ENCODE data around the gene ZNF747.
"Not testable (repeated sequence)": the region's sequence is repeated elsewhere in the genome, so short reads cannot be mapped to it uniquely, and the experiment has no call there.

Gene ZNF747

DNA sequence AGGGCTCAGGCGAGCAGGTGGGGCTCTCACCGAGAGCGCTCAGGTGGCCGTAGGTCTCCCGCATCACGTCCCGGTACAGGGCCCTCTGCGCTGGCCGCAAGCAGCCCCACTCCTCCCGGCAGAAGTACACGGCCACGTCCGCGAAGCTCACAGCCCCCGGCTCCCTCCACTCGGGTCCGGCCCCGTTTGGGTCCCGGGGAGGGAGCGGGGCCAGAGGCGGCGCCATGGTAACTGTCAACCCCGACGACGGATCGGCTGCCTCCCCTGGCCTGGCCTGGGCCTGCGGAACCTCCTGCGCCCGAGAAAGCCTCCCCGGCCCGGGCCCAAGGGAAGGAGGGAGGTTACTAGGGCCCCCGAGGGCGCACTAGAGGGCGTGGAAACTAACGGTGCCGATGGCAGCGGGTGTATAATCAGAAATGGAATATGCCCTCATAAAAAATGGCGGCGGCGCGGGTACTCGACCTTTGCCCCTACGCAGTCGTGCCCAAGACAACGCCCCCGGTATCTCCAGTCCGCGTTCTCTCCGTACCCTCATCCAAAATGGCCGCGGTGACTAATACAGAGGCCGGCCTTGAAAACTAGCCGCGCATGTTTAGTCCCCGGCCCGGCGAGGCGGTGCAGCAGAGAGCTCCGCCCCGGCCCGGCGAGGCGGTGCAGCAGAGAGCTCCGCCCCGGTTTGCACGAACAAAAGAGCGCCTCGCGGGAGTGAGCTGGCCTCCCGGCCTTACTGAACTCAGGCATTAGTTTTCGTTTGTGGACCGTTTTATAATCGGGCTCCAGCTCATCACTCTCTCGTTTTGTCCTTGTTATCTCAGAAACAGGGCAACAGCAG is 23.5 kb upstream of the ZNF747 start, which contains the start of gene ZNF764:
ZNF764 (minus strand) TSS at position 418 of the 832 bp plus-strand sequence; CDS start at position 226, 192 bp downstream.
- DNase-seq (ENCODE audit: low spot score), result peak; percentile 98

DNA sequence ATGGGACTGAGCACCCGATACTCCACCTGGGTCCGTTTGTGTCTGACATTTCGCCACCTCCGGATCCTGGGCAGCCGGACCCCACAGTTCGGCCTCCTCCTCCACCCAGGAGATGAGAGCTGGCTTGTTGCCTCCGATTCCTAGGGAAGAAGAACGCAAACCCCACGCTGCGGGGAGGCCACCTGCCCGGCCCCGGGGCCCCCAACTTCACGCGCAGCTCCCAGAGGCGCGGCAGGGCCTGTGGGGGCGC is 23.0 kb upstream of the ZNF747 start:
- DNase-seq (ENCODE audit: low spot score), result no peak

- DNase-seq (ENCODE audit: low spot score), result no peak
Observed at GRCh38 chr16:30556125-30556473, 21.4 kb upstream of the ZNF747 start.

GRCh38 chr16:30555315-30556124 is 20.9 kb upstream of the ZNF747 start:
- DNase-seq (ENCODE audit: low spot score), result no peak

DNA sequence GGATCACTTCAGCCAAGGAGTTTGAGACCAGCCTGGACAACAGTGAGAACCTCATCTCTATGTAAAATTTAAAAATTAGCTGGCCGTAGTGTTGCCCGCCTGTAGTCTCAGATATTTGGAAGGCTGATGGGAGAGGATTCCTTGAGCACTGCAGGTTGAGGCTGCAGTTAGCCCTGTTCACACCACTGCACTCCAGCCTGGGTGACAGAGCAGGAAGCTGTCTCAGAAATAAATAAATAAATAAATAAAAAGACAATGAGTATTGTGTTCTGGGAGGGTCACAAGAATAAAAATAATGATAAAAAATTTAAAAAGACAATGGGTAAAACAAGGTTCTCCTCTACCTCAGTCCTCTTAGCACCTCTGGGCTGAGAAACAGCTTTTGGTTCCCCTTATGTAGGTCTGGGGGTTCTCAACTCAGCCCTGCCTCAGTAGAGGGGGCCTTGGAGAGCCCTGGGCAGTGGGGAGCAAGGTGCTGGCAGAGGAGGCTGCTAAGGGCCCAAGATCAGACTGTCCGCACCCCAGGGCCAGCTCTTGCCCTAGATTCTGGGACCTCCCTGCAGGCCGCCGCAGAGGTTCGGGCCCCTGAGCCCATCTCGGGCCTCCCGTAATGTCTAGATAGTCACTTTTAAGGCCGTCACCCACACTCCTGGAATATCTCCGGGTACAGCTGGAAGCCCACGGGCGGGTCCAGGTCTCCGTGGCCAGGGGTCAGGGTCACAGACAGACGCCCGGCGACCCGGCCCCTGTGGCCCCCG is 20.1 kb upstream of the ZNF747 start:
- DNase-seq (ENCODE audit: low spot score), result no peak

DNA sequence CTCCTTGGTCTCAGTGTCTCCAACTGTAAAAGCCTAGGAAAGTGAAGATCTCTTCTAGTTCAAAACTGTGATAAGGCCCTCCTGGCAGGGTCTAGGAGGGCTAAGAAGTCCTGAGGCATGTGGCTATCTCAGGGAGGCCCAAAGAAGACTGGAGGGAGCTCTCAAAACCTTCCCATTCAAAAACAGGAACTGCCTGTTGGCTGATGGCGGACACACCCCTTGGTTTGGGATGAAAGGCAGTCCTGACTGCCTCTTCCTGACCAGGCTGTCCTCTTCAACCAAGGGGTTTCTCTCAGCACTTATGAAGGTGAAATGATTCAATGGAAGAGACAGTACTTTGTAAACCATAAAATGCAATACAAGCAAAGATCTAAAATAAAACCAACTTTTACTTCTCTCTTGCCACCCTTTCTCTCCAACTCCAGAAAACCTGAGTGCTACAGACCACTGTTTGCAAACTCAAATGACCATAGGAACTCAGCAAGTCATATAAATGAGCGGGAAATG is 18.8 kb upstream of the ZNF747 start:
- DNase-seq (ENCODE audit: low spot score), result no peak

GRCh38 chr16:30552956-30553355 is 18.3 kb upstream of the ZNF747 start:
- DNase-seq (ENCODE audit: low spot score), result no peak

- no peak for DNase-seq (ENCODE audit: low spot score)
Observed at GRCh38 chr16:30551781-30552180, 17.1 kb upstream of the ZNF747 start.

DNA sequence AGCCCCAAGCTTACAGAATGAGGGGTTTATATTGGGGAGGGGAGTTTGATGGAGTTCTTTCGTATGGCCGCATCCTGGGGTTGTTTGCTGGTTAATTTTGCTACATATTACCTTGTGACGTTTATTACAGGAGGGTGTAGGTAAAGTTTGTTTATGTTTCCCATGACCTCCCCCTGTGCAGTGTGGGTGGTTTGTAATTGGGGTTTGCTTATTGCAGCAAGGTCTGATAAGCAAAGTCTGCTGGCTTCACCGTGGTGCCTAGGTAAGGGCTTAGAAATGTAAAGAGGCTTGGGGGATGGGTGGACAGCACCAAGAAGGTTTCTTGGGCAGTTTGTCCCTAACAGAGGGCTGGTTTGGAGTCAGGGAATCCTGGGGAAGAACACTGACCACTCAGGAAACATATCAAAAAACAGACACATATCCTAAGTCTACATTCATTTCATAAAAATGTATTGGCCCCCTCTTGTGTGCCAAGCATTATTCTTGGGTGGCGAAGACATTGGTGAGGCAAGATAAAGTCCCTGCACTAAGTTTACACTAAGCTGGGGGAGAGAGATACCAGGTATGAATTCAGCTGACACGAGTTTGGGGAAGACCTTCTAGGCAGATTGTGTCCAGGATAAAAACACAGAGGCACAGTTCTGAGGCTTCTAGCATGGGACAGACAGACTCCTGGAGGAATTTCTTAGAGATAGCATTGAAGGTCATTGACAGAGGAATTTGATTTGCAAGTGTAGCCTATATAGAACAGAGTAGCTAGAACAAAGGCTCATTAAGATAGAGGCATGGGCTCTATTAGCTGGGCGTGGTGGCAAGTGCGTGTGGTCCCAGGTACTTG is 14.0 kb upstream of the ZNF747 start:
- peak; percentile 34 for DNase-seq (ENCODE audit: low spot score)

- no peak for DNase-seq (ENCODE audit: low spot score)
Observed at GRCh38 chr16:30546115-30546514, 11.5 kb upstream of the ZNF747 start.

GRCh38 chr16:30543067-30543466 is 8.4 kb upstream of the ZNF747 start:
- DNase-seq (ENCODE audit: low spot score), result no peak

- no peak for DNase-seq (ENCODE audit: low spot score)
Observed at GRCh38 chr16:30541502-30542329, 7.1 kb upstream of the ZNF747 start.

- DNase-seq (ENCODE audit: low spot score), result not testable (repeated sequence)
Observed at GRCh38 chr16:30540916-30541464, 6.3 kb upstream of the ZNF747 start.

GRCh38 chr16:30539986-30540526 is 5.4 kb upstream of the ZNF747 start:
- DNase-seq (ENCODE audit: low spot score), result not testable (repeated sequence)

GRCh38 chr16:30539000-30539964 is 4.6 kb upstream of the ZNF747 start:
- no peak for DNase-seq (ENCODE audit: low spot score)

DNA sequence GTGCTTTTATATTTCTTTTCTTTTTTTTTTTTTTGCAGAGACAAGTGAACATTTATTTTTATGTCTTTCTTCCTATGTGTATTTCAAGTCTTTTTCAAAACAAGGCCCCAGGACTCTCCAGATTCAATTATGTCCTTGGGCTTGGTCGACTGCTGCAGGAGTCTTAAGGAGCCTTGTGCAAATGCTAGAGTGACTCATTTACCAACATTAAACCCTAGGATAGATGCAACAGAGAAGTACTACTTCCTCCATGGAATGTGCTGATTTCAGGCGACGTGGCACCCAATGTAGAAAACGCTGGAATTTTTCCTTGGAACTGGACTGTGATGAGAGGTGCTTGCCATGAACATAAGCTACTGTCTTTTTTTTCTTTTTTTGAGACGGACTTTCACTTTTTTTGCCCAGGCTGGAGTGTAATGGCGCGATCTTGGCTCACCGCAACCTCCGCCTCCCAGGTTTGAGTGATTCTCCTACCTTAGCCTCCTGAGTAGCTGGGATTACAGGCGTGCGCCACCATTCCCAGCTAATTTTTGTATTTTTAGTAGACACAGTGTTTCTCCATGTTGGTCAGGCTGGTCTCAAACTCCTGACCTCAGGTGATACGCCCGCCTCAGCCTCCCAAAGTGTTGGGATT is 1.9 kb upstream of the ZNF747 start:
- not testable (repeated sequence) for DNase-seq (ENCODE audit: low spot score)

GRCh38 chr16:30535777-30536190 is 1.1 kb upstream of the ZNF747 start:
- DNase-seq (ENCODE audit: low spot score), result peak; percentile 71

GRCh38 chr16:30535106-30535776 is 583 bp upstream of the ZNF747 start:
- no peak for DNase-seq (ENCODE audit: low spot score)

All from hematopoietic multipotent progenitor cell treated with erythropoietin and hydrocortisone succinate and interleukin-3 and kit ligand, for 17 days (in vitro differentiated cells).